Fibroblast of lung (primary cell): ENCODE results near the gene ARSD.

Experiments used
- EZH2 ChIP-seq: IDR thresholded peaks from 2 replicates; pipeline ENCODE4 v1.5.1; 2012; ENCODE audit warnings: low read length, control low read depth, mild to moderate bottlenecking; ENCODE audit errors: missing control alignments
- TF ChIP-seq, protein P1 (sequence below), 2 donors: IDR thresholded peaks in 1 of 2; conservative IDR thresholded peaks in 1 of 2; 1 replicate in 1 of 2; 2 replicates in 1 of 2; pipeline ENCODE4 v1.5.1; 2011 to 2012; ENCODE audit warnings: low read length in 2 of 2, control low read depth in 1 of 2, inconsistent platforms in 1 of 2, low read depth in 1 of 2, mild to moderate bottlenecking in 1 of 2

DNA sequence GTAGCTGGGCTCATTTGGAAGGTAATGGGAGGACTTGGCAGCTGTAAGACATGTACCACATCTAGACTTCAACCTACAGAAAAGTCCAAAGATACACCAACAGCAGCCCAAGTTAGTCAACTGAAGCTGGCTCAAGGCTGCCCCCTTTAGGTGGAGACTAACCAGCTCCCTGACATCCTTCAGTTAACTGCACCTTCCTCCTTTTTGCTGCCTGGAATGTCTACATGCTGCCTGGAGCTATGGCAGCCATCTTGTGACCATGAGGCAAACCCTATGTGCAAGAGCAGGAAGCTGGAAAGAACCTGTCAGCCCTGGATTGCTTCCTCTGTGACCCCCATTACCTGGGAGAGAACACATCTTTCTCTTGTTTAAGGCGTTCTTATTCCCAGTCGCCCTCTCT, 25.8 kb downstream of the ARSD start:
- TF ChIP-seq, protein P1, sequence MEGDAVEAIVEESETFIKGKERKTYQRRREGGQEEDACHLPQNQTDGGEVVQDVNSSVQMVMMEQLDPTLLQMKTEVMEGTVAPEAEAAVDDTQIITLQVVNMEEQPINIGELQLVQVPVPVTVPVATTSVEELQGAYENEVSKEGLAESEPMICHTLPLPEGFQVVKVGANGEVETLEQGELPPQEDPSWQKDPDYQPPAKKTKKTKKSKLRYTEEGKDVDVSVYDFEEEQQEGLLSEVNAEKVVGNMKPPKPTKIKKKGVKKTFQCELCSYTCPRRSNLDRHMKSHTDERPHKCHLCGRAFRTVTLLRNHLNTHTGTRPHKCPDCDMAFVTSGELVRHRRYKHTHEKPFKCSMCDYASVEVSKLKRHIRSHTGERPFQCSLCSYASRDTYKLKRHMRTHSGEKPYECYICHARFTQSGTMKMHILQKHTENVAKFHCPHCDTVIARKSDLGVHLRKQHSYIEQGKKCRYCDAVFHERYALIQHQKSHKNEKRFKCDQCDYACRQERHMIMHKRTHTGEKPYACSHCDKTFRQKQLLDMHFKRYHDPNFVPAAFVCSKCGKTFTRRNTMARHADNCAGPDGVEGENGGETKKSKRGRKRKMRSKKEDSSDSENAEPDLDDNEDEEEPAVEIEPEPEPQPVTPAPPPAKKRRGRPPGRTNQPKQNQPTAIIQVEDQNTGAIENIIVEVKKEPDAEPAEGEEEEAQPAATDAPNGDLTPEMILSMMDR (conservative IDR thresholded peaks at IDR 0.05 in 1 of 2, IDR thresholded peaks at IDR 0.05 in 1 of 2; ENCODE audit: low read depth in 1 of 2, low read length in 2 of 2), result no peak
- no peak for TF ChIP-seq EZH2
